ENCODE results near the gene ADGRF1.

GRCh38 chr6:47029865-47030561 lies 12.1 kb downstream of the ADGRF1 start:
- no peak for TF ChIP-seq CTCF (IDR thresholded peaks at IDR 0.05; ENCODE audit: low read depth, low read length)
- TF ChIP-seq EZH2phosphoT487 (IDR thresholded peaks at IDR 0.05; ENCODE audit: low read depth) = no peak

Measured in OCI-LY3 (cell line).